Right atrium auricular region (tissue), 2 donors: ENCODE measurements around the gene JCAD. TPM values are rescaled to one million over a fixed set of nuclear protein-coding genes. Genes with fewer than 3 reads are reported as not detected.

Experiments used
- DNase-seq: peaks from one replicate; pipeline ENCODE4 v3.0.0-alpha.2; 2019; ENCODE audit warnings: low spot score
- H3K27ac ChIP-seq, 2 donors: fragments of 200-600 bp; sonication (generic); 1 replicate in 1 of 2; 2 replicates in 1 of 2; pipeline ENCODE4 v1.5.1; 2016 to 2019
- H3K27me3 ChIP-seq, 2 donors: fragments of 200-600 bp; sonication (generic); one replicate each; pipeline versions ENCODE4 v1.5.1 to v1.6.0; 2017 to 2019
- H3K36me3 ChIP-seq: fragments of 200-600 bp; sonication (generic); one replicate; pipeline ENCODE4 v1.5.1; 2016
- H3K4me1 ChIP-seq, 2 donors: fragments of 200-600 bp; sonication (generic); one replicate each; pipeline versions ENCODE4 v1.5.1 to v1.6.0; 2017 to 2019
- H3K4me3 ChIP-seq, 2 donors: fragments of 200-600 bp; sonication (generic); 1 replicate in 1 of 2; 2 replicates in 1 of 2; pipeline ENCODE4 v1.5.1; 2017 to 2019; ENCODE audit warnings: mild to moderate bottlenecking in 1 of 2, moderate library complexity in 1 of 2
- H3K9me3 ChIP-seq, 2 donors: fragments of 200-600 bp; sonication (generic); one replicate each; pipeline ENCODE4 v1.5.1; 2019
- CTCF ChIP-seq, 2 donors: fragments of 200-600 bp; sonication (generic); IDR thresholded peaks; one replicate each; pipeline ENCODE4 v1.5.1; 2019; ENCODE audit warnings: antibody characterized with exemption in 2 of 2
- total RNA-seq, 2 donors: library from RNA; depleted of rRNA; stranded (reverse); fragments of >200 nt; gene quantifications; one replicate each; pipeline ENCODE4 v1.1.0, GENCODE V29; 2016

JCAD gene
- total RNA-seq, 2 donors from 2014 or later = 34.1 to 39.8 TPM

- no peaks in the 10 kb centered on the region for H3K36me3 ChIP-seq
Observed at GRCh38 chr10:30091136-30091535, 31.8 kb upstream of the JCAD start.

GRCh38 chr10:30088178-30088577, 28.8 kb upstream of the JCAD start:
- no peak overlapping the region for H3K4me3 ChIP-seq
- H3K36me3 ChIP-seq = no peaks in the 10 kb centered on the region
- no peak overlapping the region for H3K27ac ChIP-seq
- H3K9me3 ChIP-seq = no peaks in the 10 kb centered on the region
- no peaks in the 10 kb centered on the region for H3K4me1 ChIP-seq
- no peak for DNase-seq
- H3K27me3 ChIP-seq = no peaks in the 10 kb centered on the region
- TF ChIP-seq CTCF (IDR thresholded peaks at IDR 0.05) = no peak

More at GRCh38 chr10:30091136-30091535, 31.8 kb upstream of the JCAD start:
- Histone ChIP-seq H3K27ac (no peak overlapping the region), H3K4me1 (no peaks in the 10 kb centered on the region), H3K4me3 (no peak overlapping the region), H3K9me3 (no peaks in the 10 kb centered on the region), H3K27me3 (no peaks in the 10 kb centered on the region)
- DNase-seq = no peak
- TF ChIP-seq CTCF (IDR thresholded peaks at IDR 0.05) = no peak

- TF ChIP-seq CTCF (IDR thresholded peaks at IDR 0.05) = no peak
- DNase-seq = no peak
- Histone ChIP-seq H3K36me3 (no peaks in the 10 kb centered on the region), H3K27me3 (no peaks in the 10 kb centered on the region), H3K4me1 (no peaks in the 10 kb centered on the region), H3K4me3 (no peak overlapping the region), H3K27ac (no peak overlapping the region), H3K9me3 (no peaks in the 10 kb centered on the region)
Observed at GRCh38 chr10:30083934-30084333, 24.5 kb upstream of the JCAD start.

- H3K27me3 ChIP-seq = no peaks in the 10 kb centered on the region
- no peak for TF ChIP-seq CTCF (IDR thresholded peaks at IDR 0.05)
- H3K9me3 ChIP-seq = no peaks in the 10 kb centered on the region
- no peak for DNase-seq
- H3K4me3 ChIP-seq = no peak overlapping the region
- H3K36me3 ChIP-seq = no peaks in the 10 kb centered on the region
- H3K27ac ChIP-seq = no peak overlapping the region
- H3K4me1 ChIP-seq = no peaks in the 10 kb centered on the region
Observed at GRCh38 chr10:30081182-30081581, 21.8 kb upstream of the JCAD start.

GRCh38 chr10:30080161-30080560, 20.8 kb upstream of the JCAD start:
- no peaks in the 10 kb centered on the region for H3K27me3 ChIP-seq
- no peak overlapping the region for H3K27ac ChIP-seq
- no peak overlapping the region for H3K4me3 ChIP-seq
- TF ChIP-seq CTCF (IDR thresholded peaks at IDR 0.05) = no peak
- no peaks in the 10 kb centered on the region for H3K4me1 ChIP-seq
- no peaks in the 10 kb centered on the region for H3K9me3 ChIP-seq
- no peak for DNase-seq
- no peaks in the 10 kb centered on the region for H3K36me3 ChIP-seq

- Histone ChIP-seq H3K4me1 (no peaks in the 10 kb centered on the region), H3K4me3 (no peak overlapping the region), H3K36me3 (no peaks in the 10 kb centered on the region), H3K9me3 (no peaks in the 10 kb centered on the region), H3K27ac (no peak overlapping the region), H3K27me3 (no peaks in the 10 kb centered on the region)
- TF ChIP-seq CTCF (IDR thresholded peaks at IDR 0.05) = no peak
- no peak for DNase-seq
Observed at GRCh38 chr10:30079408-30079807, 20.0 kb upstream of the JCAD start.
